Neural cell (in vitro differentiated cells): ENCODE measurements around the gene SLC37A3. TPM values are rescaled to one million over a fixed set of nuclear protein-coding genes. Genes with fewer than 3 reads are reported as not detected.

Source experiments
- H2AFZ ChIP-seq: fragments of 200-600, 300-800 bp; sonication (generic), shearing (Covaris generic); 2 replicates; pipeline ENCODE4 v1.6.0; 2014; ENCODE audit warnings: low read depth, mild to moderate bottlenecking, antibody characterized with exemption, low read length, moderate library complexity
- H3F3A ChIP-seq: fragments of 200-600 bp; shearing (Covaris generic); 2 replicates; pipeline ENCODE4 v1.6.1; 2016; ENCODE audit warnings: mild to moderate bottlenecking, moderate library complexity, mixed read lengths, antibody characterized with exemption, low read length; ENCODE audit not compliant: insufficient read depth, poor library complexity, severe bottlenecking
- H3K27ac ChIP-seq: fragments of 200-600, 300-800 bp; sonication (generic), shearing (Covaris generic); 2 replicates; pipeline ENCODE4 v1.5.1; 2014; ENCODE audit warnings: mild to moderate bottlenecking, low read length, moderate library complexity
- H3K27me3 ChIP-seq: fragments of 300-800, 200-600 bp; sonication (generic), shearing (Covaris generic); 2 replicates; pipeline ENCODE4 v1.6.0; 2014; ENCODE audit warnings: mild to moderate bottlenecking, low read depth, low read length, moderate library complexity; ENCODE audit not compliant: insufficient read depth
- H3K36me3 ChIP-seq: fragments of 300-800, 200-600 bp; sonication (generic), shearing (Covaris generic); 2 replicates; pipeline ENCODE4 v1.5.1; 2014; ENCODE audit warnings: mild to moderate bottlenecking, antibody characterized with exemption, low read length, moderate library complexity; ENCODE audit not compliant: insufficient read depth
- H3K4me2 ChIP-seq: fragments of 300-800, 200-600 bp; sonication (generic), shearing (Covaris generic); 2 replicates; pipeline ENCODE4 v1.6.0; 2014; ENCODE audit warnings: mild to moderate bottlenecking, low read length
- H3K4me3 ChIP-seq: fragments of 300-800, 200-600 bp; sonication (generic), shearing (Covaris generic); 2 replicates; pipeline ENCODE4 v1.5.1; 2014; ENCODE audit warnings: mild to moderate bottlenecking, low read length, moderate library complexity
- H3K79me2 ChIP-seq: fragments of 200-600 bp; shearing (Covaris generic); replicated peaks from 2 replicates; pipeline ENCODE4 v1.6.0; 2014; ENCODE audit warnings: mild to moderate bottlenecking, low read length, moderate library complexity; ENCODE audit not compliant: insufficient read depth
- H3K9ac ChIP-seq: fragments of 300-800, 200-600 bp; sonication (generic), shearing (Covaris generic); 2 replicates; pipeline ENCODE4 v1.6.1; 2016; ENCODE audit warnings: mild to moderate bottlenecking, low read length, mixed read lengths
- H3K9me2 ChIP-seq: fragments of 200-600 bp; shearing (Covaris generic); 2 replicates; pipeline ENCODE4 v1.6.1; 2016; ENCODE audit warnings: mild to moderate bottlenecking, low read length, mixed read lengths; ENCODE audit not compliant: insufficient read depth
- H3K9me3 ChIP-seq: fragments of 200-600, 300-800 bp; sonication (generic), shearing (Covaris generic); 2 replicates; pipeline ENCODE4 v1.6.1; 2016; ENCODE audit warnings: mild to moderate bottlenecking, mixed run types, low read length, moderate library complexity, mixed read lengths
- H4K20me1 ChIP-seq: fragments of 200-600 bp; shearing (Covaris generic); 2 replicates; pipeline ENCODE4 v1.6.1; 2016; ENCODE audit warnings: mild to moderate bottlenecking, mixed run types; ENCODE audit not compliant: insufficient read depth
- EP300 ChIP-seq: fragments of 450-650 bp; conservative IDR thresholded peaks from 2 replicates; pipeline ENCODE4 v1.6.1; 2014; ENCODE audit warnings: antibody characterized with exemption, mild to moderate bottlenecking, moderate library complexity; ENCODE audit not compliant: poor library complexity, severe bottlenecking
- EZH2 ChIP-seq: fragments of 200-600, 300-800 bp; shearing (Covaris generic), sonication (generic); IDR thresholded peaks from 2 replicates; pipeline ENCODE4 v1.6.1; 2014; ENCODE audit warnings: antibody characterized with exemption, low read length, borderline replicate concordance, mild to moderate bottlenecking; ENCODE audit not compliant: insufficient read depth, poor library complexity, severe bottlenecking
- MXI1 ChIP-seq: fragments of 450-650 bp; conservative IDR thresholded peaks from 2 replicates; pipeline ENCODE4 v1.6.1; 2014; ENCODE audit warnings: antibody characterized with exemption, mild to moderate bottlenecking; ENCODE audit not compliant: poor library complexity, severe bottlenecking
- POLR2AphosphoS5 ChIP-seq: IDR thresholded peaks from 2 replicates; pipeline ENCODE4 v1.6.1; 2012
- RAD21 ChIP-seq: fragments of 450-650 bp; conservative IDR thresholded peaks from 2 replicates; pipeline ENCODE4 v1.6.1; 2014; ENCODE audit warnings: antibody characterized with exemption, mild to moderate bottlenecking, moderate library complexity
- SMC3 ChIP-seq: fragments of 450-650 bp; conservative IDR thresholded peaks from 2 replicates; pipeline ENCODE4 v1.6.1; 2014; ENCODE audit warnings: antibody characterized with exemption, mild to moderate bottlenecking, moderate library complexity; ENCODE audit not compliant: poor library complexity
- TAF1 ChIP-seq: IDR thresholded peaks from 2 replicates; pipeline ENCODE4 v1.6.1; 2012; ENCODE audit warnings: low read depth
- polyA plus RNA-seq: library from polyadenylated mRNA; depleted of rRNA; stranded (reverse); fragments of >200 nt; gene quantifications from 2 replicates; pipeline ENCODE4 v1.2.3, GENCODE V29; 2014
- TF ChIP-seq, protein P1 (sequence below): IDR thresholded peaks from 2 replicates; pipeline ENCODE4 v1.6.1; 2012; ENCODE audit warnings: borderline replicate concordance
- TF ChIP-seq, protein P2 (sequence below): fragments of 450-650 bp; IDR thresholded peaks from 2 replicates; pipeline ENCODE4 v1.5.1; 2014; ENCODE audit warnings: antibody characterized with exemption, mild to moderate bottlenecking, moderate library complexity; ENCODE audit not compliant: poor library complexity, severe bottlenecking

Gene SLC37A3
- polyA plus RNA-seq, 1 donor from 2014 or later = 176 TPM

DNA sequence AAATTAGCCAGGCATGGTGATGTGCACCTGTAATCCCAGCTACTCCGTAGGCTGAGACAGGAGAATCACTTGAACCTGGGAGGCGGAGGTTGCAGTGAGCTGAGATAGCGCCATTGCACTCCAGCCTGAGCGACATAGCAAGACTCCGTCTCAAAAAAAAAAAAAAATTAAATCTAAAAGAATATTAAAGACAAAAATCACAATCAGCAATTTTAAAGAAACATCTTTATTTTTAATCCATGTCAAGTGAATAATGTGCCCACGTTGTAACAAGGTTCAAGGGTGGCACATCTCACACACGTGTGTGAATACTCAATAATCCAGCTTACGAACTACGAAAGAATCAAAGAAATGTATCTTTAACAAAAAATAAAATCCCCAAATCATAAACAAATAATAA, 23.0 kb downstream of the SLC37A3 start:
- Histone ChIP-seq H3K9ac (no peak overlapping the region), H3K27me3 (no peaks in the 10 kb centered on the region), H3F3A (no peaks in the 10 kb centered on the region), H3K4me2 (no peak overlapping the region), H3K9me2 (no peaks in the 10 kb centered on the region), H3K36me3 (no peaks in the 10 kb centered on the region), H2AFZ (no peak overlapping the region), H3K4me3 (no peak overlapping the region), H3K9me3 (no peaks in the 10 kb centered on the region), H3K79me2 (no peaks in the 10 kb centered on the region), H3K27ac (no peak overlapping the region), H4K20me1 (no peaks in the 10 kb centered on the region)
- TF ChIP-seq POLR2AphosphoS5 = no peak
- no peak for TF ChIP-seq EZH2
- TF ChIP-seq EP300 = no peak
- no peak for TF ChIP-seq MXI1
- TF ChIP-seq SMC3 = no peak
- no peak for TF ChIP-seq TAF1
- TF ChIP-seq, protein P1, sequence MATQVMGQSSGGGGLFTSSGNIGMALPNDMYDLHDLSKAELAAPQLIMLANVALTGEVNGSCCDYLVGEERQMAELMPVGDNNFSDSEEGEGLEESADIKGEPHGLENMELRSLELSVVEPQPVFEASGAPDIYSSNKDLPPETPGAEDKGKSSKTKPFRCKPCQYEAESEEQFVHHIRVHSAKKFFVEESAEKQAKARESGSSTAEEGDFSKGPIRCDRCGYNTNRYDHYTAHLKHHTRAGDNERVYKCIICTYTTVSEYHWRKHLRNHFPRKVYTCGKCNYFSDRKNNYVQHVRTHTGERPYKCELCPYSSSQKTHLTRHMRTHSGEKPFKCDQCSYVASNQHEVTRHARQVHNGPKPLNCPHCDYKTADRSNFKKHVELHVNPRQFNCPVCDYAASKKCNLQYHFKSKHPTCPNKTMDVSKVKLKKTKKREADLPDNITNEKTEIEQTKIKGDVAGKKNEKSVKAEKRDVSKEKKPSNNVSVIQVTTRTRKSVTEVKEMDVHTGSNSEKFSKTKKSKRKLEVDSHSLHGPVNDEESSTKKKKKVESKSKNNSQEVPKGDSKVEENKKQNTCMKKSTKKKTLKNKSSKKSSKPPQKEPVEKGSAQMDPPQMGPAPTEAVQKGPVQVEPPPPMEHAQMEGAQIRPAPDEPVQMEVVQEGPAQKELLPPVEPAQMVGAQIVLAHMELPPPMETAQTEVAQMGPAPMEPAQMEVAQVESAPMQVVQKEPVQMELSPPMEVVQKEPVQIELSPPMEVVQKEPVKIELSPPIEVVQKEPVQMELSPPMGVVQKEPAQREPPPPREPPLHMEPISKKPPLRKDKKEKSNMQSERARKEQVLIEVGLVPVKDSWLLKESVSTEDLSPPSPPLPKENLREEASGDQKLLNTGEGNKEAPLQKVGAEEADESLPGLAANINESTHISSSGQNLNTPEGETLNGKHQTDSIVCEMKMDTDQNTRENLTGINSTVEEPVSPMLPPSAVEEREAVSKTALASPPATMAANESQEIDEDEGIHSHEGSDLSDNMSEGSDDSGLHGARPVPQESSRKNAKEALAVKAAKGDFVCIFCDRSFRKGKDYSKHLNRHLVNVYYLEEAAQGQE = no peak
- TF ChIP-seq, protein P2, sequence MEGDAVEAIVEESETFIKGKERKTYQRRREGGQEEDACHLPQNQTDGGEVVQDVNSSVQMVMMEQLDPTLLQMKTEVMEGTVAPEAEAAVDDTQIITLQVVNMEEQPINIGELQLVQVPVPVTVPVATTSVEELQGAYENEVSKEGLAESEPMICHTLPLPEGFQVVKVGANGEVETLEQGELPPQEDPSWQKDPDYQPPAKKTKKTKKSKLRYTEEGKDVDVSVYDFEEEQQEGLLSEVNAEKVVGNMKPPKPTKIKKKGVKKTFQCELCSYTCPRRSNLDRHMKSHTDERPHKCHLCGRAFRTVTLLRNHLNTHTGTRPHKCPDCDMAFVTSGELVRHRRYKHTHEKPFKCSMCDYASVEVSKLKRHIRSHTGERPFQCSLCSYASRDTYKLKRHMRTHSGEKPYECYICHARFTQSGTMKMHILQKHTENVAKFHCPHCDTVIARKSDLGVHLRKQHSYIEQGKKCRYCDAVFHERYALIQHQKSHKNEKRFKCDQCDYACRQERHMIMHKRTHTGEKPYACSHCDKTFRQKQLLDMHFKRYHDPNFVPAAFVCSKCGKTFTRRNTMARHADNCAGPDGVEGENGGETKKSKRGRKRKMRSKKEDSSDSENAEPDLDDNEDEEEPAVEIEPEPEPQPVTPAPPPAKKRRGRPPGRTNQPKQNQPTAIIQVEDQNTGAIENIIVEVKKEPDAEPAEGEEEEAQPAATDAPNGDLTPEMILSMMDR = no peak
- no peak for TF ChIP-seq RAD21

DNA sequence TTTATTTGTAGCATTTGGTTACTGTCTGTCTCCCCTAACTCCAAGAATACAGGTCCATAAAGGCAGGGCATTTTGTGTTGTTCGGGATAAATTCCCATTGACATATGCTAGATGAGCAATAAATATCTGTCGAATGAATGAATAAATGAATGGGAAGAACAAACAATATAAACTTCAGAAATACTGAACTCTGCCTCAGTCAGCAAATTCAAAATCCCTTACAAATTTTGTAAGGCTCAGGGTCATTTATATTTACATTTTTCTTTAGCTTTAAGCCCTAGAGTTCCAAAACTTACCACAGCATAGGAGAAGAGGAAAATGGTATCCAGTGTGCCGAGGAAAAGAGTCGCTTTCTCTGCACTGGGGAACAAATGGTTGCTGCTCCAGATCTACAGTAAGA, 29.0 kb downstream of the SLC37A3 start:
- H3K4me2 ChIP-seq = no peak overlapping the region
- no peaks in the 10 kb centered on the region for H4K20me1 ChIP-seq
- no peak overlapping the region for H3K4me3 ChIP-seq
- H2AFZ ChIP-seq = no peak overlapping the region
- no peak for TF ChIP-seq SMC3
- TF ChIP-seq, protein P2 = no peak
- TF ChIP-seq TAF1 = no peak
- TF ChIP-seq, protein P1 = no peak
- TF ChIP-seq EP300 = no peak
- TF ChIP-seq EZH2 = no peak
- no peak for TF ChIP-seq MXI1
- no peak for TF ChIP-seq RAD21
- no peak for TF ChIP-seq POLR2AphosphoS5
- H3K27me3 ChIP-seq = no peaks in the 10 kb centered on the region
- H3K9ac ChIP-seq = no peak overlapping the region
- no peak overlapping the region for H3K27ac ChIP-seq
- no peaks in the 10 kb centered on the region for H3K9me3 ChIP-seq
- no peaks in the 10 kb centered on the region for H3K9me2 ChIP-seq
- no peaks in the 10 kb centered on the region for H3F3A ChIP-seq
- H3K36me3 ChIP-seq = no peaks in the 10 kb centered on the region
- H3K79me2 ChIP-seq = no peaks in the 10 kb centered on the region
